Activated T-cell treated with anti-CD3 and anti-CD28 coated beads for 1 hour (primary cell): ENCODE results near the gene KRTAP4-5.
"Not testable (repeated sequence)": the region's sequence is repeated elsewhere in the genome, so short reads cannot be mapped to it uniquely, and the experiment has no call there.

ENCODE experiments used
- DNase-seq: peaks from one replicate; pipeline ENCODE4 v3.0.0-alpha.2; 2020; ENCODE audit warnings: low read depth

Gene KRTAP4-5

GRCh38 chr17:41149652-41149985 is at the start of gene KRTAP4-5:
Gene KRTAP4-5 (minus strand): TSS chr17:41149825. CDS start chr17:41149767, 58 bp downstream.
- no peak for DNase-seq

GRCh38 chr17:41196068-41196467 is 46.4 kb upstream of the KRTAP4-5 start:
- DNase-seq = no peak

- no peak for DNase-seq
Measured at GRCh38 chr17:41190328-41190727, 40.7 kb upstream of the KRTAP4-5 start.

GRCh38 chr17:41189837-41190318 is 40.3 kb upstream of the KRTAP4-5 start, which contains the start of gene KRTAP9-1:
Gene KRTAP9-1 (plus strand): TSS chr17:41189887. CDS start chr17:41189887, 0 bp downstream.
- DNase-seq = not testable (repeated sequence)

GRCh38 chr17:41186872-41187271 is 37.2 kb upstream of the KRTAP4-5 start:
- no peak for DNase-seq

GRCh38 chr17:41185001-41185400 is 35.4 kb upstream of the KRTAP4-5 start:
- no peak for DNase-seq

GRCh38 chr17:41184480-41184961 is 34.9 kb upstream of the KRTAP4-5 start, which contains the start of gene KRTAP4-1:
Gene KRTAP4-1 (minus strand): TSS chr17:41184911. CDS start chr17:41184854, 57 bp downstream.
- no peak for DNase-seq

GRCh38 chr17:41178843-41179616 is 29.4 kb upstream of the KRTAP4-5 start:
- DNase-seq = no peak

- no peak for DNase-seq
Measured at GRCh38 chr17:41178341-41178740, 28.7 kb upstream of the KRTAP4-5 start.

GRCh38 chr17:41177727-41178271 is 28.2 kb upstream of the KRTAP4-5 start, which contains the start of gene KRTAP4-2:
Gene KRTAP4-2 (minus strand): TSS chr17:41178221. CDS start chr17:41178164, 57 bp downstream.
- DNase-seq = no peak

- no peak for DNase-seq
Measured at GRCh38 chr17:41176744-41177387, 27.2 kb upstream of the KRTAP4-5 start.

- no peak for DNase-seq
Measured at GRCh38 chr17:41171886-41172285, 22.3 kb upstream of the KRTAP4-5 start.

- no peak for DNase-seq
Measured at GRCh38 chr17:41168121-41168520, 18.5 kb upstream of the KRTAP4-5 start, which contains the start of gene KRTAP4-3. Gene KRTAP4-3 (minus strand): TSS chr17:41168221. CDS start chr17:41168172, 49 bp downstream.

GRCh38 chr17:41167561-41167960 is 17.9 kb upstream of the KRTAP4-5 start:
- DNase-seq = no peak

GRCh38 chr17:41163828-41164227 is 14.2 kb upstream of the KRTAP4-5 start:
- DNase-seq = no peak

GRCh38 chr17:41160648-41161047 is 11.0 kb upstream of the KRTAP4-5 start, which contains the start of gene KRTAP4-4:
Gene KRTAP4-4 (minus strand): TSS chr17:41160748. CDS start chr17:41160691, 57 bp downstream.
- no peak for DNase-seq

GRCh38 chr17:41160190-41160589 is 10.6 kb upstream of the KRTAP4-5 start:
- DNase-seq = not testable (repeated sequence)

- no peak for DNase-seq
Measured at GRCh38 chr17:41153856-41154255, 4.2 kb upstream of the KRTAP4-5 start.

GRCh38 chr17:41151525-41151924 is 1.9 kb upstream of the KRTAP4-5 start:
- no peak for DNase-seq

- no peak for DNase-seq
Measured at GRCh38 chr17:41150026-41150425, 401 bp upstream of the KRTAP4-5 start.

- not testable (repeated sequence) for DNase-seq
Measured at GRCh38 chr17:41148971-41149651, 514 bp downstream of the KRTAP4-5 start.
